ENCODE measurements around the gene AGAP3.

The AGAP3 gene

DNA sequence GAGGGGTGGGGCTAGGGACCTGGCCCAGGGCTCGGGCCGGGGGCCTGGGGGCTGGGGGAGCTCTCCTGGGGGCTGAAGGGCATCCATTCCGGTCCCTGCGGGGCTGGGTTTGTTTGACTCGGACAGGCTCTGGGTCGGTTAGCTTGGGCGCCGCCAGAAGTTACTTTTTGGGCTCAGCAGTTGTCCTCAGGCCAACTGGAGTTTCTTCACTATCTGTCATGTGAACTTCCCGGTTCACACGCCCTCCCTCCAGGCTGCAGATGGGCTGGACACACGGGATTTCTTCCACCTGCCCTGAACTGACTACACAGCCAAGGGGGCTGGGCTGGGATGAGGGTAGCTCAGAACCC is 23.1 kb upstream of the AGAP3 start:
- TF ChIP-seq, protein P1, sequence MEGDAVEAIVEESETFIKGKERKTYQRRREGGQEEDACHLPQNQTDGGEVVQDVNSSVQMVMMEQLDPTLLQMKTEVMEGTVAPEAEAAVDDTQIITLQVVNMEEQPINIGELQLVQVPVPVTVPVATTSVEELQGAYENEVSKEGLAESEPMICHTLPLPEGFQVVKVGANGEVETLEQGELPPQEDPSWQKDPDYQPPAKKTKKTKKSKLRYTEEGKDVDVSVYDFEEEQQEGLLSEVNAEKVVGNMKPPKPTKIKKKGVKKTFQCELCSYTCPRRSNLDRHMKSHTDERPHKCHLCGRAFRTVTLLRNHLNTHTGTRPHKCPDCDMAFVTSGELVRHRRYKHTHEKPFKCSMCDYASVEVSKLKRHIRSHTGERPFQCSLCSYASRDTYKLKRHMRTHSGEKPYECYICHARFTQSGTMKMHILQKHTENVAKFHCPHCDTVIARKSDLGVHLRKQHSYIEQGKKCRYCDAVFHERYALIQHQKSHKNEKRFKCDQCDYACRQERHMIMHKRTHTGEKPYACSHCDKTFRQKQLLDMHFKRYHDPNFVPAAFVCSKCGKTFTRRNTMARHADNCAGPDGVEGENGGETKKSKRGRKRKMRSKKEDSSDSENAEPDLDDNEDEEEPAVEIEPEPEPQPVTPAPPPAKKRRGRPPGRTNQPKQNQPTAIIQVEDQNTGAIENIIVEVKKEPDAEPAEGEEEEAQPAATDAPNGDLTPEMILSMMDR (IDR thresholded peaks at IDR 0.05): no peak
- H3K4me3 ChIP-seq (ENCODE audit: low read depth in 1 of 2, low read length in 1 of 2): no peak overlapping the region
- H3K9me3 ChIP-seq: no peaks in the 10 kb centered on the region
- no peaks in the 10 kb centered on the region for H3K27me3 ChIP-seq
- no peak overlapping the region for H3K27ac ChIP-seq
- peaks cover 22 to 25% of the 10 kb centered on the region in 2 experiments for H3K4me1 ChIP-seq (ENCODE audit: control insufficient read depth in 1 of 2, insufficient read depth in 1 of 2, low read depth in 1 of 2, low read length in 1 of 2)
- peaks cover 44% of the 10 kb centered on the region for H3K36me3 ChIP-seq

DNA sequence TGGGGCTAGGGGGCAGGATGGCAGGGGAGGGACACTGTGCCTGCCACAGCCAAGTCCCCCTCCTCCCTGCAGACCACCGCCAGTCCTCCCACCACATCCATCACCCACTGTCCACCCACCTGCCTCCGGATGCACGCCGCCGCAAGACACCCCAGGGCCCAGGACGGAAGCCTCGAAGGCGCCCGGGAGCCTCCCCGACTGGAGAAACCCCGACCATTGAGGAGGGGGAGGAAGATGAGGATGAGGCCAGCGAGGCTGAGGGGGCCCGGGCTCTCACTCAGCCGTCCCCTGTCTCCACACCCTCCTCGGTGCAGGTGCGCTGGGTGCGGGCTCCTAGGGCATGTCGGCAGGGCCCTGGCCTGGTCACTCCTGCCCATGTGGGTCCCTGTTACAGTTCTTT is 21.8 kb upstream of the AGAP3 start:
- H3K36me3 ChIP-seq: peaks cover 55% of the 10 kb centered on the region

DNA sequence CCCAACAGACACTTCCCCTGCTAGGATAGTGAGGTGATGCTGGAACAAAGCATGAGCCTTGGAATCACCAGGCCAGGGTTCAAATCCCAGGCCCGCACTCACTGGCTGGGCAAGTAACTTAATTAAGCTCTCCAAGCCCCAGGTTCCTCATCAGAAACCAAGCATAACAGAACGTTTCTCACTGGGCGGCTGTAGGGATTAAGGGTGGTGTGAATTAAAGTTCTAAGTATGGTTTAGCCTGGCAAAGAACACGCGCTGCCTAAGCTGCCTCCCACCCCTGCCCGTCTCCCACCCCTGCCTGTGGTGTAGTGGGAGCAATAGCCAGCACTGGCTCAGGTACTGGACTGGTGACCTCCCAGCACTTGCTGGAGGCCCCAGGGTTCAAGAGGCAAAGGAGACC is 21.3 kb upstream of the AGAP3 start:
- H3K27ac ChIP-seq: no peak overlapping the region
- H3K9me3 ChIP-seq: no peaks in the 10 kb centered on the region
- TF ChIP-seq, protein P1 (IDR thresholded peaks at IDR 0.05): no peak
- H3K27me3 ChIP-seq: no peaks in the 10 kb centered on the region
- no peak overlapping the region for H3K4me3 ChIP-seq (ENCODE audit: low read depth in 1 of 2, low read length in 1 of 2)
- H3K4me1 ChIP-seq (ENCODE audit: control insufficient read depth in 1 of 2, insufficient read depth in 1 of 2, low read depth in 1 of 2, low read length in 1 of 2): peaks cover 8 to 11% of the 10 kb centered on the region in 2 experiments
- H3K36me3 ChIP-seq: peaks cover 61% of the 10 kb centered on the region

More for the DNA sequence above, 21.8 kb upstream of the AGAP3 start:
- H3K27me3 ChIP-seq: no peaks in the 10 kb centered on the region
- TF ChIP-seq, protein P1 (IDR thresholded peaks at IDR 0.05): no peak
- no peak overlapping the region for H3K27ac ChIP-seq
- no peak overlapping the region for H3K4me3 ChIP-seq (ENCODE audit: low read depth in 1 of 2, low read length in 1 of 2)
- no peaks in the 10 kb centered on the region for H3K9me3 ChIP-seq
- H3K4me1 ChIP-seq (ENCODE audit: control insufficient read depth in 1 of 2, insufficient read depth in 1 of 2, low read depth in 1 of 2, low read length in 1 of 2): peaks cover 12 to 14% of the 10 kb centered on the region in 2 experiments

DNA sequence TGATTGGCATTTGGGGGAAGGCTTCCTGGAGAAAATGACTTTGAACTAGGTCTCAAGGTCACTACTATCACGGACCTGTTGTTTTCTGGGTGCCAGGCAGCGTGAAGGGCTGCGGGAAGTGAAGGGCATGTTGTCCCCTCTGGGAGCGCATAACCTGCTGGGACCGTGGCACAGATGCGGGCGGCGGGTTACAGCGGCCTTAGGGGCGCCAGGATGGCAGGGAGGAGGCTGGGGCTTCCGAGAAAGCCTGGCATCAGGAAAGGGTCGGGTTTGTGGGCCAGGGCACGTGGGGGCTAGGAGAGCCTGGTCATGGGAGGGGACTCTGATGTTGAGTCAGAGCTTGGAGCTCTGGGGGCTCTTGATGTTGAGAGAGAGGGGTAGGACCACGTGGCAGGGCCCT is 20.8 kb upstream of the AGAP3 start:
- H3K4me3 ChIP-seq (ENCODE audit: low read depth in 1 of 2, low read length in 1 of 2): no peak overlapping the region

DNA sequence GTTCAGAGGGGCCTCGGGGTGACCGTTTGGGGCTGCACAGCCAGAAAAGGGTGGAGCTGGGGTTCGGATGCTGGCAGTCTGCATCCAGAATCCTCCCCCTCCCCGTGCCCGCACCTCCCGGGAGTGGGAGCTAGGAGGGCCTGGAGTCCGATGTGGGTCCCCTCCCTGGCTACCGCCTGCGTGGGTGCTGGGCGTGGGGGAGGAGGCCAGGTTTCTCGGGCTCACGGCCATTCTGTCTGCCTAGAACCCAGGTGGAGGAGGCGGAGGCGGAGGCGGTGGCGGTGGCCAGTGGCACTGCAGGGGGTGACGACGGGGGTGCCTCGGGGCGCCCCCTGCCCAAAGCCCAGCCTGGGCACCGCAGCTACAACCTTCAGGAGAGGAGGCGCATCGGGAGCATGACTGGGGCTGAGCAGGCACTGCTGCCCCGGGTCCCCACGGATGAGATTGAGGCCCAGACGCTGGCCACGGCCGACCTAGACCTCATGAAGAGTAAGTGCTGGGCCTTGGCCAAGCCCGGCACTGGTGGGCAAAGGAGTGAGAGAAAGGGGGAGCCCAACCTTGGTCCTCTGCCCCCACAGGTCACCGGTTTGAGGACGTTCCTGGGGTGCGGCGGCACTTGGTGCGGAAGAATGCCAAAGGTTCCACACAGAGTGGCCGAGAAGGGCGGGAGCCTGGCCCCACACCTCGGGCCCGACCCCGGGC is 19.9 kb upstream of the AGAP3 start:
- Histone ChIP-seq H3K9me3 (no peaks in the 10 kb centered on the region), H3K4me3 (ENCODE audit: low read depth in 1 of 2, low read length in 1 of 2) (no peak overlapping the region), H3K27me3 (no peaks in the 10 kb centered on the region), H3K4me1 (ENCODE audit: control insufficient read depth in 1 of 2, insufficient read depth in 1 of 2, low read depth in 1 of 2, low read length in 1 of 2) (no peaks in the 10 kb centered on the region), H3K36me3 (peaks cover 75% of the 10 kb centered on the region), H3K27ac (no peak overlapping the region)
- TF ChIP-seq, protein P1 (IDR thresholded peaks at IDR 0.05): no peak

More for the DNA sequence above, 20.8 kb upstream of the AGAP3 start:
- Histone ChIP-seq H3K36me3 (peaks cover 66% of the 10 kb centered on the region), H3K27ac (no peak overlapping the region), H3K27me3 (no peaks in the 10 kb centered on the region), H3K9me3 (no peaks in the 10 kb centered on the region), H3K4me1 (ENCODE audit: control insufficient read depth in 1 of 2, insufficient read depth in 1 of 2, low read depth in 1 of 2, low read length in 1 of 2) (peaks cover 3 to 6% of the 10 kb centered on the region in 2 experiments)
- TF ChIP-seq, protein P1 (IDR thresholded peaks at IDR 0.05): no peak

Data from neutrophil (primary cell).